ENCODE measurements around the gene ABTB2.

The ABTB2 gene

DNA sequence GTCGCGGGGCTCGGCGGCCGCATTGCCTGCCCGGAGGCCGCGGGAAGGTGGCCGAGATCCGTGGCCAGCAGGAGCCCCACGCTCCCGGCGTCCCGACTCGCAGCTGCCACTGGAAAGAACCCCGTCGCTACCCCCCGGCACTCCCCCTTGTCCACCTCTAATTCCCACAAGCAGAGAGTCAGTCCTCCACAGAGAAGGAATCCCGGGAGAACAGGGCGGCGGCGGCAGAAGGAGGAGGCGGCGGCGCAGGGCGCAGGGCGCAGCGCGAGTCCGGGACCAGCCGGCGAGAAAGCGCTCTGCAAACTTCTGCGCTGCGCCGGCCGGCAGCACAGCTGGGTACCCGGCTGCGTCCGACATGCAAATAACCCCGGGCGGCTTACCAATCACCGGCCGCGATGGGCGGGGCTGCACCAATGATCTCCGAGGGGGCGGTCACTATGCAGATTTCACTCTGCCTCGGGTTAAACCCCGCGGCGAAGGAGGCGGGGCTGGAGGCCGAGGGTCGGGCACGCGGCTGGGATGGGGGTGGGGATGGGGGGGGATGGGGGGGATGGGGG lies at the start of gene ABTB2:
Gene ABTB2 (minus strand): TSS at position 310 of the 557 bp plus-strand sequence.
- no peaks in the 10 kb centered on the region for H3K27me3 ChIP-seq (ENCODE audit: insufficient read depth, low read depth, severe bottlenecking)
- peak; percentile 99 for DNase-seq
- H3K36me3 ChIP-seq, result peaks cover 4% of the 10 kb centered on the region; the same call in 1 of the 2 replicates
- H3K4me3 ChIP-seq (ENCODE audit: low read depth, low read length), result peak within 1 kb of the TSS; percentile 82
- TF ChIP-seq, protein P1, sequence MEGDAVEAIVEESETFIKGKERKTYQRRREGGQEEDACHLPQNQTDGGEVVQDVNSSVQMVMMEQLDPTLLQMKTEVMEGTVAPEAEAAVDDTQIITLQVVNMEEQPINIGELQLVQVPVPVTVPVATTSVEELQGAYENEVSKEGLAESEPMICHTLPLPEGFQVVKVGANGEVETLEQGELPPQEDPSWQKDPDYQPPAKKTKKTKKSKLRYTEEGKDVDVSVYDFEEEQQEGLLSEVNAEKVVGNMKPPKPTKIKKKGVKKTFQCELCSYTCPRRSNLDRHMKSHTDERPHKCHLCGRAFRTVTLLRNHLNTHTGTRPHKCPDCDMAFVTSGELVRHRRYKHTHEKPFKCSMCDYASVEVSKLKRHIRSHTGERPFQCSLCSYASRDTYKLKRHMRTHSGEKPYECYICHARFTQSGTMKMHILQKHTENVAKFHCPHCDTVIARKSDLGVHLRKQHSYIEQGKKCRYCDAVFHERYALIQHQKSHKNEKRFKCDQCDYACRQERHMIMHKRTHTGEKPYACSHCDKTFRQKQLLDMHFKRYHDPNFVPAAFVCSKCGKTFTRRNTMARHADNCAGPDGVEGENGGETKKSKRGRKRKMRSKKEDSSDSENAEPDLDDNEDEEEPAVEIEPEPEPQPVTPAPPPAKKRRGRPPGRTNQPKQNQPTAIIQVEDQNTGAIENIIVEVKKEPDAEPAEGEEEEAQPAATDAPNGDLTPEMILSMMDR (IDR thresholded peaks at IDR 0.05; ENCODE audit: low read depth, low read length), result no peak
- peak within 1 kb of the TSS; percentile 88 for H3K27ac ChIP-seq
- H3K9me3 ChIP-seq (ENCODE audit: severe bottlenecking), result no peaks in the 10 kb centered on the region

DNA sequence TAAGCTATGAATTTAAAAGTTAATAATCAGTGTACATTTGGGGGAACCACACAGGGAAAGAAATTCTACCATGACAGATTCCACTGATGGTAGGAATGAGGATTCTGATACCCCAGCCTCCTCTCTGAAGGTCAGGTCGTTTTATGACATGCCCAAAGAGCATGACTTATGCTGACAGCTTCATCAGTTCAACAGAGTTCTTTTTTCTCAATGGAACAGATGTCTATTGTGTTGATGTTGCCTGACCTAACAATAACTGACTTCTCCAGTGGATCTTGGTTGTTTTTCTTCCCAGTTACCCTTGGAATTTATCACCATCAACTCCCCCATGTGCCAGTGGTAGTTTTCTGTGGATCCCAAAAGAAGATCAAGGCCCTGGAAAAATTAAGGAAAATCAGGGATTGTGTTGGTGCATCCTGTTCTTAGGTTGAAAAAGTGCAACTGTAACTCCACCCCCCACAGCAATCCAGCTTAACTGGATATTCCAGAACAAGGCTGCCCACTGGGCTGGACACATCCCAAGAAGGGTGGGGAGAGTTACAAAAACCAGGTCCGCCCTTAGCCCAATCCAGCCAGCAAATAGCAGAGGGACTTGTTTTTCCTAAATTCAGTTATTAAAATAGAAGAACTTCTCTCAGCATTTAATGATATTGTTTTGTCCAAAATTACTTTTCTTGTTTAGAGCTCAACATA lies 49.5 kb upstream of the ABTB2 start:
- DNase-seq, result no peak
- Histone ChIP-seq H3K9me3 (ENCODE audit: severe bottlenecking) (no peaks in the 10 kb centered on the region), H3K4me3 (ENCODE audit: low read depth, low read length) (no peak overlapping the region), H3K36me3 (no peaks in the 10 kb centered on the region), H3K27me3 (ENCODE audit: insufficient read depth, low read depth, severe bottlenecking) (no peaks in the 10 kb centered on the region), H3K27ac (no peak overlapping the region)
- TF ChIP-seq, protein P1 (IDR thresholded peaks at IDR 0.05; ENCODE audit: low read depth, low read length), result no peak

DNA sequence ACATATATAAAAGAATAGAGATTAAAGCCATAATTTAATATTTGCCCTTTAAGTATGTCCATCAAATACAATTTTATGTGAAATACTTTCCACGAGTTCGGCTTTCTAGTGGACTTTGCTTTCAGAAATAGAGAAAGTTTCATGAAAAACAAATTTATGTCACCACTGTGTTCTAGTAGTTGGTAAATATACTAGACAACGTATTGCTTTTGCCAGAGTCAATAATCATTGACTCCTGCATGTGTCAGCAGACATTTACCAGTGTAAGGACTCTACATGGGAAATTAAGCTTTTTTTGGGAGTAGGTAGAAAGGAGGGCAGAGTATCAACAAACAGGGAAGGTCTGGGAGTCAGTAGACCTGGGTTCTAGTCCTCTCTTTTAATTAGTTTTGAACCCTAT lies 48.6 kb upstream of the ABTB2 start:
- no peaks in the 10 kb centered on the region for H3K27me3 ChIP-seq (ENCODE audit: insufficient read depth, low read depth, severe bottlenecking)
- H3K27ac ChIP-seq, result no peak overlapping the region
- TF ChIP-seq, protein P1 (IDR thresholded peaks at IDR 0.05; ENCODE audit: low read depth, low read length), result no peak
- H3K9me3 ChIP-seq (ENCODE audit: severe bottlenecking), result no peaks in the 10 kb centered on the region
- DNase-seq, result no peak
- H3K36me3 ChIP-seq, result no peaks in the 10 kb centered on the region
- no peak overlapping the region for H3K4me3 ChIP-seq (ENCODE audit: low read depth, low read length)

DNA sequence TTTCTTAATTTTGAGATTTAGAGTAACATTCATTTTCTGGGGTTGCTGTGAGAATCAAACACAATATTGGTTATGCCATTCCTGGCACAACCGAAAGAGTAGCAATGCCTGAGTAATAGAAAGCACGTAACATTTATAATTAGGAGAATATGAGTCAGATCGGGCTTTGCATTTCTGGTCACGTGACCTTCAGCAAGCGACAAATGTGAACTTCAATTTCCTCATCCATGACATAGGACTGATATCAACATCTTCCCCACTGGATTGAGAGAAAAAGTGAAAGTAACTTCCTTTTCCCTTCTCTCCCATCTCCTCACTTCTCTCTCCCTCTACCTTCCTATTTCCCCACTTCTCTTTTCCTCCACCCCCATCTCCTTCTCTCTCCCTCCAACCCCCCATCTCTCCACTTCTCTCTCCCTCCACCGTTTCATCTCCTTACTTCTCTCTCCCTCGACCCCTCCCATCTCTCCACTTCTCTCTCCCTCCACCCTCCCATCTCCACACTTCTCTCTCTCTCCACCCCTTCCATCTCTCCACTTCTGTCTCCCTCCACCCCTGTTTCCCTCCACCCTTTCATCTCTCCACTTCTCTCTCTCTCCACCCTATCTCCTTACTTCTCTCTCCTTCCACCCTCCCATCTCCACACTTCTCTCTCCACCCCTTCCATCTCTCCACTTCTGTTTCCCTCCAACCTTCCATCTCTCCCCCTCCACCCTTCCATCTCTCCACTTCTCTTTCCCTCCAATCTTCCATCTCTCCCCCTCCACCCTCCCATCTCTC lies 47.5 kb upstream of the ABTB2 start:
- no peak overlapping the region for H3K4me3 ChIP-seq (ENCODE audit: low read depth, low read length)
- H3K9me3 ChIP-seq (ENCODE audit: severe bottlenecking), result no peaks in the 10 kb centered on the region
- DNase-seq, result no peak
- no peaks in the 10 kb centered on the region for H3K36me3 ChIP-seq
- H3K27me3 ChIP-seq (ENCODE audit: insufficient read depth, low read depth, severe bottlenecking), result no peaks in the 10 kb centered on the region
- no peak overlapping the region for H3K27ac ChIP-seq
- TF ChIP-seq, protein P1 (IDR thresholded peaks at IDR 0.05; ENCODE audit: low read depth, low read length), result no peak

DNA sequence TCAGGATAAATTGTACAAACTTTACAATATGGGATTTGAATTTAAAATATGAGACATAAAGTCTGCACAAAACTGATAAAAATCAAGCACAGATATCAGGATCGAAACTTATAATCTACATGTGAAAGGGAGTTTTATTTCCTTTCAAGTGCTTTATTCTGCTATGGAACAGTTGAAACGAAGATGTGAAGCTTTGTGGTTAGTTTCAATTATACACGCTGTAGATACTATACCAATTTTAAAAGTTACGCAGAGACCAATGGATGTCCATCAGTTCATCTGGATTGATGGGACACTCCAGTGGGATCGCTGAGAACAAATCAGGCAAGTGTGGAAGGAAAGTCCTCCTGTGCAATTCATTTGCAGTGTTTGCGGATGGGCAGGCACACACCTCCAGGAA lies 46.5 kb upstream of the ABTB2 start:
- Histone ChIP-seq H3K27ac (no peak overlapping the region), H3K27me3 (ENCODE audit: insufficient read depth, low read depth, severe bottlenecking) (no peaks in the 10 kb centered on the region), H3K4me3 (ENCODE audit: low read depth, low read length) (no peak overlapping the region), H3K9me3 (ENCODE audit: severe bottlenecking) (no peaks in the 10 kb centered on the region), H3K36me3 (no peaks in the 10 kb centered on the region)
- no peak for DNase-seq
- TF ChIP-seq, protein P1 (IDR thresholded peaks at IDR 0.05; ENCODE audit: low read depth, low read length), result no peak

Measured in WERI-Rb-1 (cell line).